ENCODE results near the gene GJD4. TPM values are rescaled to one million over a fixed set of nuclear protein-coding genes. Genes with fewer than 3 reads are reported as not detected.
A peak's percentile ranks its signal among the peaks of the same experiment; 100 is the strongest.

GJD4 gene
- total RNA-seq, 2 experiments from 2014 or later: not detected

GRCh38 chr10:35581655-35582054, 23.5 kb upstream of the GJD4 start:
- no peaks in the 10 kb centered on the region for H3K27me3 Mint-ChIP-seq (ENCODE audit: low read depth)
- peaks cover 7% of the 10 kb centered on the region for H3K9me3 Mint-ChIP-seq
- CTCF ChIA-PET: interaction anchor here (1.2 kb wide), 1 partner anchor 19 kb away, joined by 3 read pairs; no protein-coding TSS in a partner anchor
- intact Hi-C loops (cut with micrococcal nuclease): no loop called here
- peaks cover 4% of the 10 kb centered on the region for H3K4me1 Mint-ChIP-seq (ENCODE audit: low read depth)
- no peak for DNase-seq
- H3K27ac Mint-ChIP-seq: no peak overlapping the region
- H3K36me3 Mint-ChIP-seq (ENCODE audit: low read depth): no peaks in the 10 kb centered on the region
- H3K4me3 Mint-ChIP-seq: no peak overlapping the region

DNA sequence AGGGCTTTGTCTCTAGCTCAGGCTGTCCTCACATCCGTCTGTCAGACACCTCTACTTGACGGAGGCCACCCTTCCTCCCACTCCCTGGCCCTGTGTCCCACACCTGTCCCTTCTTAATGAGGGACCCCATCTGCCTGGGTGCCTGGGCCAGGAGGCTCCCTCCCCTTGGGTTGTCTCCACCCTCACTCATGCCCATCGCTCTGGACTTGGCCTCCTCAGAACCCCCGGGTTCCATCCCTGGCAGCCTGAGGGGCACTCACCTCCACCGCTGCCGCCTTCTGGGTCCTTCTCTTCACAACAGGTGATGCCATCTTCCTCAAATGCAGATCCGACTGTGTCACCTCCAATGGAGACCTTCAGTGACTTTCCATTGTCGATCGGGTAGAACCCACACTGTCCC, 20.2 kb upstream of the GJD4 start:
- H3K27me3 Mint-ChIP-seq (ENCODE audit: low read depth): peaks cover 4% of the 10 kb centered on the region
- intact Hi-C loops (cut with micrococcal nuclease): no loop called here
- H3K36me3 Mint-ChIP-seq (ENCODE audit: low read depth): no peaks in the 10 kb centered on the region
- H3K27ac Mint-ChIP-seq: no peak overlapping the region
- no peak overlapping the region for H3K4me3 Mint-ChIP-seq
- CTCF ChIA-PET: no interaction called here
- no peak for DNase-seq
- no peaks in the 10 kb centered on the region for H3K9me3 Mint-ChIP-seq
- peaks cover 4% of the 10 kb centered on the region for H3K4me1 Mint-ChIP-seq (ENCODE audit: low read depth)

DNA sequence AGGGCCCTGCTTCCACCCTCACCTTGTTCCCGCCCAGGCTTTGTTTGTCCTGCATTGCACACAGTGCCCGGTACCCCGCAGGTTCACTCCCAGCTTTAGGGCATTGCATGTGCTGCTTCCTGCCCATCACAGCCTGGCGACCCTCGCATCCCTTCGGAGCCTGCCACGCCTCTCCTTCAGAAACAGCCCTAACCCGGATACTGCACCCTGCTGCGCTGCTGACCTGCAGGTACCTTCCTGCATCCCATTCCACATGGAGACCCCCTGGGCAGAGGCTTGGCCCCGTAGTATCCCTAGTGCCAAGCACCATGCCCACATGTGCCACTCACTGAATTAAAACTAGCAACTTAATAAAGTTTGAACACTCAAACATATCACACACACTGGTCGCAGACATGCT, 19.8 kb upstream of the GJD4 start:
- Mint-ChIP-seq H3K4me1 (ENCODE audit: low read depth) (peaks cover 4% of the 10 kb centered on the region), H3K27me3 (ENCODE audit: low read depth) (peaks cover 4% of the 10 kb centered on the region), H3K4me3 (no peak overlapping the region), H3K27ac (no peak overlapping the region), H3K36me3 (ENCODE audit: low read depth) (no peaks in the 10 kb centered on the region), H3K9me3 (no peaks in the 10 kb centered on the region)
- intact Hi-C loops (cut with micrococcal nuclease): no loop called here
- CTCF ChIA-PET: no interaction called here
- DNase-seq: no peak

DNA sequence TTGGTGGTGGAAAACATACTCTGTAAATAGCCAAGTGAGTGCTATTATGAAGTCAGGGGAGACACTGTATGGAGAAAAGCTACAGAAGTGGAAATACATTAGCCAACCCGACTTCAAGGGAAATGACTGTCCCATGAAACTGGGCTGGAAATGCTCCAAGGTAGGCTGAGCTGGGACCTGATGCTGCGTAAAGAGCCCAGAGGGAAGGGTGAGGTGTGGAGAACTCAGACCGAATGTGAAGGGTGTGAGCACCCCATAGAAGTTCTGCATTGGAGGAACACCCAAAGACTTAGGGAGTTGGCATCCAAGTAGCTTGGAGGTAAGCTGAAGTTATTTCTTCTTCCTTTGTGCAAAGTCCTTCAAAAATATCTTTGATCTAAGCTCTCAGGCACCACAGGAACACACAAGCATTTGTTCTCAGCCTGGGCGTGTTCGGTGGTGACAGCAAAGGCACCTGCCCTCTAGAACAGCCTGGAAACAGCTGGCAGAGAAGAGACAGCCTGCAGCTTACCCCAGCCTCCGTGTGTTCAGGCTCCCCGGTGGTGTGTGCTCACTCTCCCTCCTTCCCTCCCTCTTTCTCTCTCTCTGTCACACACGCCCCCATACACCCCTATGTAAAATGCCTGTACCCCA, 19.1 kb upstream of the GJD4 start:
- H3K4me1 Mint-ChIP-seq (ENCODE audit: low read depth): peaks cover 4% of the 10 kb centered on the region
- DNase-seq: no peak
- no peak overlapping the region for H3K27ac Mint-ChIP-seq
- intact Hi-C loops (cut with micrococcal nuclease): no loop called here
- H3K36me3 Mint-ChIP-seq (ENCODE audit: low read depth): no peaks in the 10 kb centered on the region
- CTCF ChIA-PET: no interaction called here
- H3K4me3 Mint-ChIP-seq: no peak overlapping the region
- peaks cover 4% of the 10 kb centered on the region for H3K27me3 Mint-ChIP-seq (ENCODE audit: low read depth)
- peaks cover 2% of the 10 kb centered on the region for H3K9me3 Mint-ChIP-seq

- Mint-ChIP-seq H3K27ac (no peak overlapping the region), H3K4me1 (ENCODE audit: low read depth) (peaks cover 4% of the 10 kb centered on the region), H3K9me3 (peaks cover 2% of the 10 kb centered on the region), H3K27me3 (ENCODE audit: low read depth) (peaks cover 6% of the 10 kb centered on the region), H3K4me3 (no peak overlapping the region), H3K36me3 (ENCODE audit: low read depth) (no peaks in the 10 kb centered on the region)
- intact Hi-C loops (cut with micrococcal nuclease): no loop called here
- no peak for DNase-seq
- CTCF ChIA-PET: interaction anchor here (0.6 to 1.0 kb wide), 2 partner anchors 594 to 1020 kb away, joined by 3 read pairs; no protein-coding TSS in a partner anchor
Observed at GRCh38 chr10:35588836-35589235, 16.3 kb upstream of the GJD4 start.

- intact Hi-C loops (cut with micrococcal nuclease): no loop called here
- H3K36me3 Mint-ChIP-seq (ENCODE audit: low read depth): no peaks in the 10 kb centered on the region
Observed at GRCh38 chr10:35592441-35592840, 12.7 kb upstream of the GJD4 start.

DNA sequence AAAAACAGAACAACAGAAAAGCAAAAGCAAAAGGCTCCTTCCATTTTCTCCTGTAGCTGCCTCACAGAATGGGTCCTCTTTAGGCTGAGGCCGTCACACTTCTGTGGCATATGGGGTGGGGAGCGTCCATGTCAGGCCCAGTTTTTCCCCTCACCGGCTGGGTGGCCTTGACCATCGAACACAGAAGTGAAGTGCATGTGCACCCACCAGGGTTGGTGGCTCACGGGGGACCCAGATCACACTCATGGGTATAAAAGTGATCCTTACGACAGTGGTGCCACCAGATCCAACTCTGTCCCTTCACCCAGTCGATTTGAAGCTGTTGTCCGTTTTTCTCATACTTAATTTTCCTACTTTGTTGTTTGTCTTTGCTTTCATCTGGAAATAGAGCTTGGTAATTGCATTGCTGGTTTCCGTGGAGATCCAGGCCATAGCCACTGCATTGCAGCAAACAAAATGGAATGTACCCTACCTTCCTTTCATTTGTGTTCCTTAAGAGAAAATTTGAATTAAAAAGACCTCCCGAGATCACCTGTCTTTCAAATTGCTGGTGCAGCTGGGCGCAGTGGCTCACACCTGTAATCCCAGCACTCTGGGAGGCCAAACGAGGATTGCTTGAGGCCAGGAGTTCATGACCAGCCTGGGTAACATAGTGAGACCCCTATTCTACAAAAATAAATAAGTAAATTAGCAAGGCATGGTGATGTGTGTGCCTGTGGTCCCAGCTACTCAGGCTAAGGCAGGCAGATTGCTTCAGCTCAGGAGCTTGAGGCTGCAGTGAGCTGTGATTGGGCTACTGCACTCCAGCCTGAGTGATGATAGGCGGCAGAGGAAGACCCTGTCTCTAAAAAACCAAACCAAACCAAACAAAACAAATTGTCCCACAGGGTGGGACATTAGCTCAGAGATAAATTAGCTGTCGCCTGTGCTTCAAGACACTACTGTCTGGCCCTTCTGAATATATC, 10.7 kb upstream of the GJD4 start:
- Mint-ChIP-seq H3K4me3 (no peak overlapping the region), H3K27me3 (ENCODE audit: low read depth) (peaks cover 8% of the 10 kb centered on the region), H3K36me3 (ENCODE audit: low read depth) (no peaks in the 10 kb centered on the region), H3K9me3 (peaks cover 2% of the 10 kb centered on the region), H3K4me1 (ENCODE audit: low read depth) (no peaks in the 10 kb centered on the region), H3K27ac (no peak overlapping the region)
- CTCF ChIA-PET: no interaction called here
- intact Hi-C loops (cut with micrococcal nuclease): no loop called here
- DNase-seq: no peak

More at GRCh38 chr10:35592441-35592840, 12.7 kb upstream of the GJD4 start:
- Mint-ChIP-seq H3K27ac (no peak overlapping the region), H3K9me3 (peaks cover 2% of the 10 kb centered on the region), H3K27me3 (ENCODE audit: low read depth) (peaks cover 6% of the 10 kb centered on the region), H3K4me3 (no peak overlapping the region), H3K4me1 (ENCODE audit: low read depth) (no peaks in the 10 kb centered on the region)
- CTCF ChIA-PET: interaction anchor here (1.0 to 1.3 kb wide), 2 partner anchors 28 to 32 kb away, joined by 3 to 4 read pairs; no protein-coding TSS in a partner anchor
- no peak for DNase-seq

DNA sequence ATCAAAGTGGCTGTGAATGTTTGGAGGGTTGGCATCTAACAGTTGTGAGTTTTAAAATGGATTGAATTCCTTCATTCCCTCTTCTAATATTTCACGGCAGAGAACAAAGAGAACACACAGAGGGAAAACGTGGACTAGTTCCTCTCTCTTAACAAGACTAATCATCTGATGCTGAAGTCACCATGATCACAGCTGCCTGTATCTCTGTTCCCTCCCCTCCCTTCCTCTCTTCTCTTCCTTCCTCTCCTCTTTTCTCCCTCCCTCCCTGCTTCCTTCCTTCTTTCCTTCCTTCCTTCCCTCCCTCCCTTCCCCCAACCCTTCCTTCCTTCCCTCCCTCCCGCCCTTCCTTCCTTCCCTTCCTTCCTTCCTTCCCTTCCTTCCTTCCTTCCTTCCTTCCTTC, 10.0 kb upstream of the GJD4 start:
- no peak for DNase-seq
- CTCF ChIA-PET: no interaction called here
- Mint-ChIP-seq H3K36me3 (ENCODE audit: low read depth) (no peaks in the 10 kb centered on the region), H3K4me3 (no peak overlapping the region), H3K9me3 (peaks cover 2% of the 10 kb centered on the region), H3K4me1 (ENCODE audit: low read depth) (no peaks in the 10 kb centered on the region), H3K27me3 (ENCODE audit: low read depth) (peaks cover 7% of the 10 kb centered on the region), H3K27ac (no peak overlapping the region)
- intact Hi-C loops (cut with micrococcal nuclease): no loop called here

DNA sequence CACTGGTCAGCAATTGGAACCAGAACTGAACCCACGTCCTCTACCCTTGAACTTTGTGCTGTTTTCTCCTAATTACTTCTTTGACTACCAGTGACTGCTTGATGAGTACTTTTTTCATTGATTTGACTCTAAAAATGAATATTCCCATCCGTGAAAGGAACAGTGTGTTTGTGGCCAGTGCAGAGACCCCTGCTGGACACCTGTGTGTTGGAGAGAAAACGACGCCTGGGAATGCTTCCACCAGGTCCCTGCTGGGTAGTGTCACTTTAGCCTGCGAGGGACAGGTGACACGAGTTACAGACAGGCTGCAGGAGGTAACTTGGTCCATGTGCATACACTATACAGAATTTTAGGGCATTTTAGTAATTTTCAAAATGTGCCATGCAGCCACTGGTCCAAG, 6.8 kb upstream of the GJD4 start:
- CTCF ChIA-PET: no interaction called here

GRCh38 chr10:35600193-35600592, 4.9 kb upstream of the GJD4 start:
- Mint-ChIP-seq H3K4me1 (ENCODE audit: low read depth) (no peaks in the 10 kb centered on the region), H3K9me3 (peaks cover 2% of the 10 kb centered on the region), H3K27ac (no peak overlapping the region), H3K27me3 (ENCODE audit: low read depth) (peaks cover 22% of the 10 kb centered on the region), H3K36me3 (ENCODE audit: low read depth) (no peaks in the 10 kb centered on the region), H3K4me3 (no peak overlapping the region)
- intact Hi-C loops (cut with micrococcal nuclease): no loop called here
- no peak for DNase-seq
- CTCF ChIA-PET: interaction anchor here (1.1 kb wide), 1 partner anchor 36 kb away, joined by 3 read pairs; no protein-coding TSS in a partner anchor

More for the DNA sequence above, 6.8 kb upstream of the GJD4 start:
- DNase-seq: no peak
- H3K27ac Mint-ChIP-seq: no peak overlapping the region
- no peak overlapping the region for H3K4me3 Mint-ChIP-seq
- H3K36me3 Mint-ChIP-seq (ENCODE audit: low read depth): no peaks in the 10 kb centered on the region
- H3K27me3 Mint-ChIP-seq (ENCODE audit: low read depth): peaks cover 18% of the 10 kb centered on the region
- intact Hi-C loops (cut with micrococcal nuclease): no loop called here
- H3K9me3 Mint-ChIP-seq: peaks cover 2% of the 10 kb centered on the region
- H3K4me1 Mint-ChIP-seq (ENCODE audit: low read depth): no peaks in the 10 kb centered on the region

DNA sequence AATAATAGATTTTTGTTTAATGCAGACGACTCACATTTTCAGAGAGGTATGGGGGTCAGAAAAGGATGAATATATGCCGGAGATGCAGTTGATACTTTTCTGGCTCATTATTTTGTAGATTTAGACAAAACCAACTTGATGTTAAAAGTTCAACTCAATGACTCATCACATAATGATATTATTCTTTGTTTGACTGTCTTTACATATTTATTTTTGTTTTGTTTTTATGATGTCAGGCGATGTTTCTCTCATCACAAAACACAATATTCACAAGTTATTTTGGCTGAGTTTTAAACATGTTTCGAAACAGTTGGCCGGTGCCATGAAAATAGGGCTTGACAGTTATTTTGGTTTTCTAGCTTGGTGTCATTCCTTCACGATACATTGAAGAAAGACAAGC, 1.3 kb downstream of the GJD4 start:
- Mint-ChIP-seq H3K4me3 (no peak overlapping the region), H3K4me1 (ENCODE audit: low read depth) (peaks cover 3% of the 10 kb centered on the region), H3K9me3 (peaks cover 4% of the 10 kb centered on the region), H3K27ac (no peak overlapping the region), H3K36me3 (ENCODE audit: low read depth) (no peaks in the 10 kb centered on the region), H3K27me3 (ENCODE audit: low read depth) (peaks cover 38% of the 10 kb centered on the region)
- no peak for DNase-seq
- CTCF ChIA-PET: no interaction called here
- intact Hi-C loops (cut with micrococcal nuclease): no loop called here

GRCh38 chr10:35607475-35608327, 2.6 kb downstream of the GJD4 start:
- peak; percentile 22 for DNase-seq

More at GRCh38 chr10:35607475-35608327, 2.6 kb downstream of the GJD4 start:
- peaks cover 4% of the 10 kb centered on the region for H3K9me3 Mint-ChIP-seq
- H3K27me3 Mint-ChIP-seq (ENCODE audit: low read depth): peaks cover 41% of the 10 kb centered on the region
- peaks cover 3% of the 10 kb centered on the region for H3K4me1 Mint-ChIP-seq (ENCODE audit: low read depth)
- peak overlapping the region; percentile 57 for H3K4me3 Mint-ChIP-seq
- CTCF ChIA-PET: no interaction called here
- H3K36me3 Mint-ChIP-seq (ENCODE audit: low read depth): no peaks in the 10 kb centered on the region
- intact Hi-C loops (cut with micrococcal nuclease): no loop called here
- no peak overlapping the region for H3K27ac Mint-ChIP-seq

All from activated naive CD4-positive, alpha-beta T cell treated with anti-CD3 and anti-CD28 coated beads for 36 hours (primary cell).